AG10803 (cell line): ENCODE measurements around the gene HIF1AN.

Experiments used
- DNase-seq: peaks from one replicate; pipeline ENCODE4 v3.0.0; 2010; ENCODE audit warnings: low read depth
- H3K4me3 ChIP-seq: 2 replicates; pipeline ENCODE4 v1.5.1; 2011; ENCODE audit warnings: mild to moderate bottlenecking, low read length, control low read depth
- CTCF ChIP-seq: conservative IDR thresholded peaks from 2 replicates; pipeline ENCODE4 v1.5.1; 2011; ENCODE audit warnings: mild to moderate bottlenecking, low read length, control low read depth, inconsistent platforms

HIF1AN gene

GRCh38 chr10:100565206-100565985, 29.7 kb downstream of the HIF1AN start:
- no peak for DNase-seq
- TF ChIP-seq CTCF: no peak
- no peak overlapping the region for H3K4me3 ChIP-seq

GRCh38 chr10:100566561-100566960, 30.8 kb downstream of the HIF1AN start:
- H3K4me3 ChIP-seq: no peak overlapping the region

GRCh38 chr10:100567249-100567648, 31.5 kb downstream of the HIF1AN start:
- no peak for DNase-seq
- H3K4me3 ChIP-seq: no peak overlapping the region
- TF ChIP-seq CTCF: no peak

More at GRCh38 chr10:100566561-100566960, 30.8 kb downstream of the HIF1AN start:
- TF ChIP-seq CTCF: no peak
- DNase-seq: no peak

- TF ChIP-seq CTCF: no peak
- H3K4me3 ChIP-seq: no peak overlapping the region
- no peak for DNase-seq
Measured at GRCh38 chr10:100567826-100568225, 32.1 kb downstream of the HIF1AN start.

GRCh38 chr10:100568912-100569311, 33.2 kb downstream of the HIF1AN start:
- DNase-seq: no peak
- no peak for TF ChIP-seq CTCF
- no peak overlapping the region for H3K4me3 ChIP-seq

GRCh38 chr10:100569687-100570481, 34.1 kb downstream of the HIF1AN start:
- no peak for DNase-seq
- TF ChIP-seq CTCF: no peak
- H3K4me3 ChIP-seq: no peak overlapping the region
